ENCODE measurements around the gene ZNF662.
A peak's percentile ranks its signal among the peaks of the same experiment; 100 is the strongest.
"Not testable (repeated sequence)": the region's sequence is repeated elsewhere in the genome, so short reads cannot be mapped to it uniquely, and the experiment has no call there.

Gene ZNF662

GRCh38 chr3:42906070-42906847 lies at the start of gene ZNF662:
Gene ZNF662, plus strand, starts transcription at chr3:42906142. Its CDS starts 1,973 bp downstream, at chr3:42908115.
- peak within 1 kb of the TSS; percentile 33 to 89 (median 81) for H3K27ac ChIP-seq
- peak within 1 kb of the TSS; percentile 45 to 60 (median 48) for H3K4me3 ChIP-seq

GRCh38 chr3:42856544-42856943 lies 49.4 kb upstream of the ZNF662 start:
- H3K27ac ChIP-seq, result no peak overlapping the region
- H3K4me3 ChIP-seq, result no peak overlapping the region

- no peak overlapping the region for H3K4me3 ChIP-seq
- no peak overlapping the region for H3K27ac ChIP-seq
Observed at GRCh38 chr3:42864321-42864950, 41.5 kb upstream of the ZNF662 start.

- H3K27ac ChIP-seq, result no peak overlapping the region
- no peak overlapping the region for H3K4me3 ChIP-seq
Observed at GRCh38 chr3:42865256-42865655, 40.7 kb upstream of the ZNF662 start.

- Histone ChIP-seq H3K4me3 (no peak overlapping the region), H3K27ac (no peak overlapping the region)
Observed at GRCh38 chr3:42867138-42867537, 38.8 kb upstream of the ZNF662 start.

- Histone ChIP-seq H3K4me3 (no peak overlapping the region), H3K27ac (no peak overlapping the region)
Observed at GRCh38 chr3:42868841-42869240, 37.1 kb upstream of the ZNF662 start.

GRCh38 chr3:42871592-42872196 lies 34.2 kb upstream of the ZNF662 start:
- H3K4me3 ChIP-seq, result no peak overlapping the region
- no peak overlapping the region for H3K27ac ChIP-seq

GRCh38 chr3:42872718-42873117 lies 33.2 kb upstream of the ZNF662 start:
- H3K4me3 ChIP-seq, result no peak overlapping the region

GRCh38 chr3:42873221-42873982 lies 32.5 kb upstream of the ZNF662 start:
- Histone ChIP-seq H3K27ac (no peak overlapping the region), H3K4me3 (no peak overlapping the region)

More at GRCh38 chr3:42872718-42873117, 33.2 kb upstream of the ZNF662 start:
- H3K27ac ChIP-seq, result no peak overlapping the region

GRCh38 chr3:42874749-42875148 lies 31.2 kb upstream of the ZNF662 start:
- Histone ChIP-seq H3K27ac (no peak overlapping the region), H3K4me3 (no peak overlapping the region)

- Histone ChIP-seq H3K27ac (no peak within 1 kb of the TSS), H3K4me3 (no peak within 1 kb of the TSS)
Observed at GRCh38 chr3:42875325-42876151, 30.4 kb upstream of the ZNF662 start, which contains the start of gene CYP8B1. Gene CYP8B1, minus strand, starts transcription at chr3:42875879. Its CDS starts 63 bp downstream, at chr3:42875816.

GRCh38 chr3:42876401-42876800 lies 29.5 kb upstream of the ZNF662 start:
- no peak overlapping the region for H3K27ac ChIP-seq
- H3K4me3 ChIP-seq, result no peak overlapping the region

- no peak overlapping the region for H3K27ac ChIP-seq
- H3K4me3 ChIP-seq, result no peak overlapping the region
Observed at GRCh38 chr3:42876940-42877720, 28.8 kb upstream of the ZNF662 start.

- Histone ChIP-seq H3K4me3 (no peak overlapping the region), H3K27ac (no peak overlapping the region)
Observed at GRCh38 chr3:42877881-42878280, 28.1 kb upstream of the ZNF662 start.

- peak overlapping the region in 9 of 21 experiments; percentile 30 to 88 (median 81) for H3K27ac ChIP-seq
- peak overlapping the region in 5 of 7 experiments; percentile 45 to 64 (median 52) for H3K4me3 ChIP-seq
Observed at GRCh38 chr3:42880183-42880582, 25.8 kb upstream of the ZNF662 start.

- Histone ChIP-seq H3K27ac (peak overlapping the region in 20 of 21 experiments; percentile 4 to 88 (median 78)), H3K4me3 (peak overlapping the region; percentile 42 to 64 (median 52))
Observed at GRCh38 chr3:42880601-42881451, 25.1 kb upstream of the ZNF662 start.

- not testable (repeated sequence) for H3K4me3 ChIP-seq, H3K27ac ChIP-seq
Observed at GRCh38 chr3:42883251-42883930, 22.6 kb upstream of the ZNF662 start.
